ENCODE measurements around the gene FAM3D. TPM values are rescaled to one million over a fixed set of nuclear protein-coding genes. Genes with fewer than 3 reads are reported as not detected.

The FAM3D gene
- total and polyA plus RNA-seq, 2 of the 8 experiments (the other 6 are each of a cell fraction or from before 2014, with no cell fraction given): not detected

DNA sequence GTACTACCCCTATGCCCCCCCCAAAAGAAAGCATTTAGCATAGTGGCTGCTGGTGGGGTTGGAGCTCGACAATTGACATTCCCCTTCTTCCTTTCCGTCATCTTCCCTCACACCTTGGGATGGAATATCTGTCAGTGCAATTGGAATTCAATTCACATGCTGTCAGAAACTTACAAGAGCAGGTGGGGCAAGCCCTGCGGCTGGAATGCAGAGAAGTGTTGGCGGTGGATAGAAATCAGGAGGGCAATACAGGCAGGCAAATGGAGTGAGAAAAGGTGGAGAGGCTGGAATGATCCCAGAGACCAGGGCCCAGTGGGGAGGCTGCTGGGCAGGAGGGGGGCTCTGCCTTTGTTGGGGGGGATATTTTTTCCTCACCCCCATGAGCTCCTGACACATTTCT, 44.1 kb downstream of the FAM3D start:
- no peak overlapping the region for H2BK20ac ChIP-seq (ENCODE audit: low read length)
- H4K5ac ChIP-seq (ENCODE audit: insufficient read length, low read depth, low read length): no peak overlapping the region
- H3K27me3 ChIP-seq (replicated peaks in 1 of 4; ENCODE audit: control insufficient read depth in 3 of 4, extremely low read depth in 1 of 4, insufficient read depth in 3 of 4, low read length in 3 of 4): no peaks in the 10 kb centered on the region
- FAIRE-seq: no peak
- no peaks in the 10 kb centered on the region for H3K79me1 ChIP-seq (ENCODE audit: low read depth, low read length)
- no peak overlapping the region for H3K14ac ChIP-seq (ENCODE audit: insufficient read length)
- no peak overlapping the region; the same call in 1 of the 2 replicates for H2BK5ac ChIP-seq (ENCODE audit: low read depth, low read length)
- no peak overlapping the region for H3K9ac ChIP-seq (replicated peaks in 1 of 4; ENCODE audit: extremely low read depth in 1 of 4, low read depth in 3 of 4, low read length in 3 of 4)
- no peaks in the 10 kb centered on the region for H3K79me2 ChIP-seq (ENCODE audit: control insufficient read depth in 1 of 2, insufficient read depth in 2 of 2, low read length in 2 of 2)
- no peaks in the 10 kb centered on the region for H3K9me3 ChIP-seq (ENCODE audit: insufficient read depth in 2 of 2, low read depth in 1 of 2, low read length in 1 of 2)
- no peak overlapping the region for H3K4ac ChIP-seq (replicated peaks; ENCODE audit: insufficient read length, low read depth, low read length)
- H3K56ac ChIP-seq (replicated peaks; ENCODE audit: insufficient read length, low read depth, low read length): no peak overlapping the region
- no peak overlapping the region for H2AK5ac ChIP-seq (ENCODE audit: low read depth, low read length)
- no peak overlapping the region for H2AFZ ChIP-seq (ENCODE audit: low read length)
- no peak overlapping the region for H2BK120ac ChIP-seq (replicated peaks; ENCODE audit: low read depth, low read length)
- H3K18ac ChIP-seq (ENCODE audit: extremely low read depth, low read length): no peak overlapping the region
- POLR2A ChIA-PET (ENCODE audit: partially characterized antibody): interaction anchor here (0.8 kb wide), 1 partner anchor 39 kb away, joined by 4 read pairs; no protein-coding TSS in a partner anchor
- no peak overlapping the region for H2BK15ac ChIP-seq (ENCODE audit: low read length)
- H3K27ac ChIP-seq (ENCODE audit: low read depth, low read length): no peak overlapping the region
- H4K20me1 ChIP-seq (replicated peaks in 1 of 2; ENCODE audit: control insufficient read depth in 1 of 2, insufficient read depth in 2 of 2, low read length in 2 of 2): no peaks in the 10 kb centered on the region
- 0 out of 2 replicates have a peak, but pooled peaks cover 2% of the 10 kb centered on the region for H3K23me2 ChIP-seq (ENCODE audit: low read depth, low read length)
- H4K91ac ChIP-seq (replicated peaks; ENCODE audit: insufficient read length, low read length): no peak overlapping the region
- 84% methylated on average over 4 of the region's 4 CpGs; no CpG with 5 or more reads in 1 of the 2 experiments for WGBS, 2 experiments (ENCODE audit: extremely low coverage in 1 of 2, insufficient coverage in 1 of 2, insufficient read length in 1 of 2, insufficient replicate concordance in 2 of 2, low coverage in 1 of 2, low lambda C conversion rate in 2 of 2, missing lambda C conversion rate in 1 of 2)
- H4K8ac ChIP-seq (ENCODE audit: extremely low read depth, insufficient read depth, low read length): no peak overlapping the region
- no peak for DNase-seq (ENCODE audit: low read depth in 1 of 2, low spot score in 2 of 2)
- H3K4me2 ChIP-seq (ENCODE audit: insufficient read depth in 1 of 2, low read depth in 2 of 2, low read length in 2 of 2): no peak overlapping the region
- H3K4me1 ChIP-seq (replicated peaks in 1 of 4; ENCODE audit: control insufficient read depth in 3 of 4, insufficient read depth in 4 of 4, low read length in 3 of 4): no peaks in the 10 kb centered on the region
- H3K36me3 ChIP-seq (ENCODE audit: control insufficient read depth in 2 of 4, insufficient read depth in 4 of 4, low read length in 3 of 4): no peaks in the 10 kb centered on the region
- CTCF ChIA-PET (ENCODE audit: partially characterized antibody): interaction anchor here (0.6 to 4.6 kb wide), 12 partner anchors 8 to 53 kb away, joined by 3 to 62 read pairs (median 5); partner anchors contain the start of gene FAM107A
- H3K4me3 ChIP-seq (ENCODE audit: extremely low read depth in 1 of 4, insufficient read depth in 2 of 4, low read depth in 3 of 4, low read length in 4 of 4): no peak overlapping the region
- H2BK12ac ChIP-seq (ENCODE audit: low read depth, low read length): no peak overlapping the region
- H3K23ac ChIP-seq (ENCODE audit: insufficient read length): no peak overlapping the region
- TF ChIP-seq ZNF274 (IDR thresholded peaks at IDR 0.05; ENCODE audit: borderline replicate concordance, extremely low read depth, low read length): no peak
- no peak for TF ChIP-seq SRF (IDR thresholded peaks at IDR 0.05; ENCODE audit: low read depth, low read length)
- no peak for TF ChIP-seq BCL11A (IDR thresholded peaks at IDR 0.05; ENCODE audit: low read depth in 2 of 2, low read length in 2 of 2)
- no peak for TF ChIP-seq PHF8 (conservative IDR thresholded peaks at IDR 0.05; ENCODE audit: low read depth, low read length)
- TF ChIP-seq GABPA (IDR thresholded peaks at IDR 0.05; ENCODE audit: borderline replicate concordance, insufficient read depth, low read length): no peak
- TF ChIP-seq, protein P1, sequence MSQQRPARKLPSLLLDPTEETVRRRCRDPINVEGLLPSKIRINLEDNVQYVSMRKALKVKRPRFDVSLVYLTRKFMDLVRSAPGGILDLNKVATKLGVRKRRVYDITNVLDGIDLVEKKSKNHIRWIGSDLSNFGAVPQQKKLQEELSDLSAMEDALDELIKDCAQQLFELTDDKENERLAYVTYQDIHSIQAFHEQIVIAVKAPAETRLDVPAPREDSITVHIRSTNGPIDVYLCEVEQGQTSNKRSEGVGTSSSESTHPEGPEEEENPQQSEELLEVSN (IDR thresholded peaks at IDR 0.05): no peak
- TF ChIP-seq SAP30 (IDR thresholded peaks at IDR 0.05; ENCODE audit: insufficient read depth, insufficient replicate concordance, low read length): no peak
- no peak for TF ChIP-seq EGR1 (IDR thresholded peaks at IDR 0.05; ENCODE audit: borderline replicate concordance, low read depth, low read length)
